SU-DHL-6 (cell line): ENCODE data around the gene IFI44.

Experiments used
- H2AFZ ChIP-seq: fragments of 200-600 bp; sonication (generic); 2 replicates; pipeline ENCODE4 v1.6.1; 2014; ENCODE audit warnings: low read depth, mild to moderate bottlenecking, moderate library complexity, mixed read lengths, antibody characterized with exemption, low read length; ENCODE audit not compliant: severe bottlenecking
- H3F3A ChIP-seq: fragments of 200-600 bp; shearing (Covaris generic); 2 replicates; pipeline ENCODE4 v1.6.0; 2016; ENCODE audit warnings: antibody characterized with exemption, mild to moderate bottlenecking; ENCODE audit not compliant: insufficient read depth
- H3K27ac ChIP-seq: fragments of 200-600 bp; sonication (generic); 2 replicates; pipeline ENCODE4 v1.5.1; 2016; ENCODE audit warnings: low read depth, mild to moderate bottlenecking, low read length, moderate library complexity, mixed read lengths
- H3K27me3 ChIP-seq: fragments of 200-600 bp; sonication (generic), shearing (Covaris generic); 2 replicates; pipeline ENCODE4 v1.6.0; 2014; ENCODE audit warnings: mild to moderate bottlenecking, low read length
- H3K36me3 ChIP-seq: fragments of 200-600 bp; sonication (generic); 2 replicates; pipeline ENCODE4 v1.6.1; 2014; ENCODE audit warnings: mild to moderate bottlenecking, low read length, mixed read lengths
- H3K4me2 ChIP-seq: fragments of 300-600, 200-600 bp; shearing (Covaris generic), sonication (generic); 2 replicates; pipeline ENCODE4 v1.6.0; 2014; ENCODE audit warnings: low read length, low read depth, mild to moderate bottlenecking; ENCODE audit not compliant: poor library complexity, severe bottlenecking
- H3K4me3 ChIP-seq: fragments of 200-600 bp; sonication (generic); 2 replicates; pipeline ENCODE4 v1.5.1; 2014; ENCODE audit warnings: antibody characterized with exemption, low read length, mild to moderate bottlenecking, mixed read lengths; ENCODE audit not compliant: insufficient read depth, poor library complexity, severe bottlenecking
- H3K79me2 ChIP-seq: fragments of 200-600 bp; sonication (generic); 2 replicates; pipeline ENCODE4 v1.6.1; 2014; ENCODE audit warnings: mild to moderate bottlenecking, low read length, moderate library complexity; ENCODE audit not compliant: insufficient read depth
- H3K9ac ChIP-seq: fragments of 200-600 bp; sonication (generic); 2 replicates; pipeline ENCODE4 v1.7.0; 2014; ENCODE audit warnings: mild to moderate bottlenecking, low read length
- H3K9me2 ChIP-seq: fragments of 200-600 bp; sonication (generic); replicated peaks from 2 replicates; pipeline ENCODE4 v1.6.1; 2014; ENCODE audit warnings: low read length; ENCODE audit not compliant: insufficient read depth
- H3K9me3 ChIP-seq: fragments of 200-600 bp; sonication (generic); 2 replicates; pipeline ENCODE4 v1.6.1; 2014; ENCODE audit warnings: low read length, mixed read lengths; ENCODE audit not compliant: insufficient read depth
- H4K20me1 ChIP-seq: fragments of 200-600 bp; sonication (generic); 2 replicates; pipeline ENCODE4 v1.6.1; 2014; ENCODE audit warnings: low read depth, mild to moderate bottlenecking, antibody characterized with exemption, low read length, moderate library complexity, mixed read lengths
- EZH2phosphoT487 ChIP-seq: fragments of 200-600 bp; sonication (generic), shearing (Covaris generic); conservative IDR thresholded peaks from 2 replicates; pipeline ENCODE4 v1.6.1; 2018; ENCODE audit warnings: mild to moderate bottlenecking, antibody characterized with exemption, low read length, moderate library complexity, mixed read lengths
- TF ChIP-seq, protein P1 (sequence below): fragments of 200-600 bp; sonication (generic); IDR thresholded peaks from one replicate; pipeline ENCODE4 v1.5.1; 2017; ENCODE audit warnings: antibody characterized with exemption, mild to moderate bottlenecking, low read length, moderate library complexity; ENCODE audit not compliant: insufficient read depth, poor library complexity, severe bottlenecking

The IFI44 gene

DNA sequence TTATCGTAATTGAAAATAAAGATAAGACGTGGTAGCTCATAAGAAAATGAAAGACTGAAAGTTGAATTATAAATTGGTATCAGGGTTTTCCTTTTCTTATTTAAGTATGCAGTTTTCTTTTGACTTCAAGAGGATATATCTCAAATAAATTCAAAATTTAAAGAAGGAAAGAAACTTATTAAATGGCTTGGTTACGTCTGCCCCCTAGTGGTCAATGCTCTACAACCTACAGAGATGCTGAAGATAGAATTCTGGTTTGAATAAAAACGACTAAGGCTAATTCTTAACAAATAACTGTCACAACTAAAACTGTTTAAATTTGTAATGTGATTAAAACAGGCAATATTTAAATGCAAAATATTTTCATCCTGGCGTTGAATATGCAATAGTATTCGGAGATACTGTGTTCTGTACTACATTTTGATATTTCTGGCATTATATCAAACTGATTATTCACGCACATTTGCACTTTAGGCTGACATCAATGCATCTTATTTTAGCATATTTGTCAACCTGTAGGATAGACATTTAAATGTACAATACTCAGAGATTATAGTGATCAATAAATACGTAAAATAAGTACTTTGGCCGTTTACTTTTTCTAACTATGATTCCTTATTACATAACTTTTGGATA lies 26.8 kb downstream of the IFI44 start:
- Histone ChIP-seq H3K9me3 (no peaks in the 10 kb centered on the region), H3K36me3 (no peaks in the 10 kb centered on the region), H4K20me1 (no peaks in the 10 kb centered on the region), H3K9me2 (no peaks in the 10 kb centered on the region), H3F3A (no peaks in the 10 kb centered on the region), H3K27me3 (no peaks in the 10 kb centered on the region), H3K9ac (no peak overlapping the region), H3K27ac (no peak overlapping the region), H3K4me2 (no peak overlapping the region), H2AFZ (no peak overlapping the region), H3K79me2 (no peaks in the 10 kb centered on the region), H3K4me3 (no peak overlapping the region)
- TF ChIP-seq, protein P1, sequence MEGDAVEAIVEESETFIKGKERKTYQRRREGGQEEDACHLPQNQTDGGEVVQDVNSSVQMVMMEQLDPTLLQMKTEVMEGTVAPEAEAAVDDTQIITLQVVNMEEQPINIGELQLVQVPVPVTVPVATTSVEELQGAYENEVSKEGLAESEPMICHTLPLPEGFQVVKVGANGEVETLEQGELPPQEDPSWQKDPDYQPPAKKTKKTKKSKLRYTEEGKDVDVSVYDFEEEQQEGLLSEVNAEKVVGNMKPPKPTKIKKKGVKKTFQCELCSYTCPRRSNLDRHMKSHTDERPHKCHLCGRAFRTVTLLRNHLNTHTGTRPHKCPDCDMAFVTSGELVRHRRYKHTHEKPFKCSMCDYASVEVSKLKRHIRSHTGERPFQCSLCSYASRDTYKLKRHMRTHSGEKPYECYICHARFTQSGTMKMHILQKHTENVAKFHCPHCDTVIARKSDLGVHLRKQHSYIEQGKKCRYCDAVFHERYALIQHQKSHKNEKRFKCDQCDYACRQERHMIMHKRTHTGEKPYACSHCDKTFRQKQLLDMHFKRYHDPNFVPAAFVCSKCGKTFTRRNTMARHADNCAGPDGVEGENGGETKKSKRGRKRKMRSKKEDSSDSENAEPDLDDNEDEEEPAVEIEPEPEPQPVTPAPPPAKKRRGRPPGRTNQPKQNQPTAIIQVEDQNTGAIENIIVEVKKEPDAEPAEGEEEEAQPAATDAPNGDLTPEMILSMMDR = peak; percentile 91
- no peak for TF ChIP-seq EZH2phosphoT487

DNA sequence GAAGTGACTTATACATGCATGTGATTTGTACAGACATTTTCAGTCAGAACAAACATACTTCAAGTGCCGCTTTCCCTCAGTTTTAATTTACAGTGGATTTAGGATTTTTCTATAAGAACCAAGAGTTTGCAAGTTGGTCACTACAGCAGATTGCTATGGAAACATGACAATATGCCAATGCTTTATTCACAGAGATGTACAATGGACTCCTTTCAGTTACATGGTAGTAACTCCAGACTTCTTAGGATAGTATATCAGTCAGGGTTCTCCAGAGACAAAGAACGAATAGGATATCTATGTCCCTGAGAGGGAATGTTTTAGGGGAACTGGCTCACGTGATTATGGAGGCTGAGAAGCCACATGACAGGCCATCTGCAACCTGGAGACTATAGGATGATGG lies 27.4 kb downstream of the IFI44 start:
- Histone ChIP-seq H2AFZ (no peak overlapping the region), H3K4me2 (no peak overlapping the region), H3K9me3 (no peaks in the 10 kb centered on the region), H3K79me2 (no peaks in the 10 kb centered on the region), H4K20me1 (no peaks in the 10 kb centered on the region), H3K9me2 (no peaks in the 10 kb centered on the region), H3K27me3 (no peaks in the 10 kb centered on the region), H3K9ac (no peak overlapping the region), H3K36me3 (no peaks in the 10 kb centered on the region), H3K27ac (no peak overlapping the region), H3K4me3 (no peak overlapping the region), H3F3A (no peaks in the 10 kb centered on the region)
- TF ChIP-seq, protein P1 = no peak
- no peak for TF ChIP-seq EZH2phosphoT487

DNA sequence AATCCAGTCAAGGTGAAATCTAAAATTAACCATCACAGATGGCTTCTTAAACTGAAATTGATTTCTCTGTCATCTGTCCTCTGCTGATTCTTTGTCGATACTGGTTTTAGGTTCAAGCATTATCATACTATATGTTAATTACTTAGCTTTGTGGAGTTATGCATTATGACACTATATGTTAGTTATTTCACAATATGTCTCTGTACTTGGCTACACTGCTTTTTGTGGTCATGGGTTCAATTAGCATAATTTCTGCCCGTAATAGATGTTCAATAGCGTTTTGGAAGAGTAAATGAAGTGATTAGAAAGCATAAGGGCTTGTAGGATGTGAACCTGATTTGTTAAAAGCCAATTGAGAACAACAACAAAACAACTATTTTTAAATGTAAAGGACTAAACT lies 28.2 kb downstream of the IFI44 start:
- H3K9ac ChIP-seq = no peak overlapping the region
- H3K9me2 ChIP-seq = no peaks in the 10 kb centered on the region
- H3K36me3 ChIP-seq = no peaks in the 10 kb centered on the region
- no peak overlapping the region for H2AFZ ChIP-seq
- no peaks in the 10 kb centered on the region for H4K20me1 ChIP-seq
- no peaks in the 10 kb centered on the region for H3K79me2 ChIP-seq
- no peaks in the 10 kb centered on the region for H3K27me3 ChIP-seq
- H3K4me3 ChIP-seq = no peak overlapping the region
- no peaks in the 10 kb centered on the region for H3F3A ChIP-seq
- H3K27ac ChIP-seq = no peak overlapping the region
- no peak overlapping the region for H3K4me2 ChIP-seq
- H3K9me3 ChIP-seq = no peaks in the 10 kb centered on the region
- TF ChIP-seq, protein P1 = no peak
- TF ChIP-seq EZH2phosphoT487 = no peak
